Measurements from ENCODE around the gene HOXA7. TPM values are rescaled to one million over a fixed set of nuclear protein-coding genes. Genes with fewer than 3 reads are reported as not detected.

HOXA7 gene
- total and polyA plus RNA-seq, 2 donors (not counting 1 experiment from before 2014, with no cell fraction given): 0.37 TPM; not detected in 1

DNA sequence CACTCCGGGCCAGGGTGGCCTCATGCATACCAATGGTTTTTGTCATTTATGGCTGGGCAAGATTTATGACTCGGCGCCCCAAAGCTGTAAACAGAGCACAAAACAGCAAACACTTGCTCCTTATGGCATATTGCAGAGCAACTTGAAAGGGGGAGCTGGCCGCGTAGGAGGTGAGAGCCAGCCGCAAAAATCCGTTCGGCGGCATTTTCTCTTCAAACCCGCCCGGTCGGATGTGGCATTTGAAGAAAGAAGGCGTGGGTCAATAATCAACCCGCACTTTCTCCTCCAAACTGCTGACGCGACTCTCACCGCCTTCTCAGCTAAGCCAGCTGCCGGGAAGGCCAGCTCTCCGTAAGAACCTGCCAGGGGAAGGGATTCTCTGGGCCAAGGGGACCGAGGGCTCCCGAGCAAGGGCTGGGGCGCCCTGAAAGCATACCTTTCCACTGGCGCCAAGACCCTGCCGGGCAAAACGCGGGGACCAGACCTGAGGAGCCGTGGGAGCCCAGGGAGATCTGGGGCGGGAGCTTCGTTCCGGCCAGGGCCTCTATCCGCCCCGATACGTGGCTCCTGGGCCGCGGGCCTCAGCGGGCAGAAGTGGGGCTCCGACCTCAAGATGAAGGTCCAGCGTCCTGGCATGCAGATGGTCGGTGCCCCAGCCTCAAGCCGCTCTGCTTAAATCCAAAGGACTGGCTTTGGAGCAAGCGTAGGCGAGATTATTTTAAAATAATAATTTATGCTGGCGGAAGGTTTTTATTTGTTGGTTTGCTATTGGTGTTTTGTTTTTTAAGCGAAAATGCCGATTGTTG is 41.1 kb downstream of the HOXA7 start:
- CTCF ChIA-PET: interaction anchor here (1.4 kb wide), 1 partner anchor 9 kb away, joined by 4 read pairs; no protein-coding TSS in a partner anchor

DNA sequence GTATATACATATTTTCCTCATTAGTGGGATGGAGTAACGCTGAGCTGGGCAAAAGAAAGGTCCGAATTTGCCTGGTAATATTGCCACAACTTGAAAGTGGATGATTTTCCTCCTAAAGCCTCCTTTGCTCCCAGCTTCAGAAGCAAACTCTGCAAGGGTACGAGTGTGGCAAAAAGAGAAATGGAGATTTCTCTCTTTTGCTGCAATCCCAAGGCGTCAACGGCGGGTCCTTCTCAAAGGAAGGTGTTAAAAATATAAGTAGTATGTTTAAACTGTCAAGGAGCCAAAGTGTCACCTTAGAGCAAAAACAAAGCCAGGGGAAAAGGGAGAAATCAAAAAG is 41.6 kb downstream of the HOXA7 start:
- peaks cover 0 to 7% (median 0%) of the 10 kb centered on the region in 4 experiments for H3K27me3 ChIP-seq (replicated peaks in 1 of 4; ENCODE audit: control extremely low read depth in 1 of 4, control insufficient read depth in 3 of 4, insufficient read depth in 4 of 4, low read length in 3 of 4)
- no peaks in the 10 kb centered on the region for H3K79me2 ChIP-seq (ENCODE audit: control insufficient read depth, insufficient read depth, low read length)
- no peak overlapping the region for H3K27ac Mint-ChIP-seq
- H4K20me1 ChIP-seq (ENCODE audit: control insufficient read depth, insufficient read depth, low read length, poor library complexity, severe bottlenecking): no peaks in the 10 kb centered on the region
- ATAC-seq (ENCODE audit: low read depth): no peak
- intact Hi-C loops (cut with micrococcal nuclease): no loop called here
- no peak overlapping the region for H3K4me2 ChIP-seq (replicated peaks; ENCODE audit: low read depth, low read length, poor library complexity, severe bottlenecking)
- ChIA-PET CTCF (no interaction called here), POLR2A (interaction anchor here (0.6 kb wide), 1 partner anchor 78 kb away, joined by 4 read pairs; no protein-coding TSS in a partner anchor)
- H3K9ac ChIP-seq (ENCODE audit: low read length): no peak overlapping the region
- H3K27ac ChIP-seq (ENCODE audit: low read length in 2 of 2): no peak overlapping the region
- peaks cover 0 to 5% (median 0%) of the 10 kb centered on the region in 3 donors for H3K9me3 ChIP-seq (ENCODE audit: control extremely low read depth in 1 of 3, control insufficient read depth in 2 of 3, insufficient read depth in 1 of 3, low read length in 2 of 3)
- H3K36me3 ChIP-seq (replicated peaks in 1 of 2; ENCODE audit: control extremely low read depth in 1 of 2, control insufficient read depth in 1 of 2, extremely low read depth in 1 of 2, insufficient read depth in 2 of 2, low read length in 1 of 2): no peaks in the 10 kb centered on the region
- H3K9me3 Mint-ChIP-seq (ENCODE audit: insufficient read depth): no peaks in the 10 kb centered on the region
- no peak overlapping the region for H3K4me3 ChIP-seq (ENCODE audit: control extremely low read depth in 1 of 5, extremely low read depth in 1 of 5, insufficient read depth in 1 of 5, low read depth in 2 of 5, low read length in 4 of 5)
- TF ChIP-seq, protein P1, sequence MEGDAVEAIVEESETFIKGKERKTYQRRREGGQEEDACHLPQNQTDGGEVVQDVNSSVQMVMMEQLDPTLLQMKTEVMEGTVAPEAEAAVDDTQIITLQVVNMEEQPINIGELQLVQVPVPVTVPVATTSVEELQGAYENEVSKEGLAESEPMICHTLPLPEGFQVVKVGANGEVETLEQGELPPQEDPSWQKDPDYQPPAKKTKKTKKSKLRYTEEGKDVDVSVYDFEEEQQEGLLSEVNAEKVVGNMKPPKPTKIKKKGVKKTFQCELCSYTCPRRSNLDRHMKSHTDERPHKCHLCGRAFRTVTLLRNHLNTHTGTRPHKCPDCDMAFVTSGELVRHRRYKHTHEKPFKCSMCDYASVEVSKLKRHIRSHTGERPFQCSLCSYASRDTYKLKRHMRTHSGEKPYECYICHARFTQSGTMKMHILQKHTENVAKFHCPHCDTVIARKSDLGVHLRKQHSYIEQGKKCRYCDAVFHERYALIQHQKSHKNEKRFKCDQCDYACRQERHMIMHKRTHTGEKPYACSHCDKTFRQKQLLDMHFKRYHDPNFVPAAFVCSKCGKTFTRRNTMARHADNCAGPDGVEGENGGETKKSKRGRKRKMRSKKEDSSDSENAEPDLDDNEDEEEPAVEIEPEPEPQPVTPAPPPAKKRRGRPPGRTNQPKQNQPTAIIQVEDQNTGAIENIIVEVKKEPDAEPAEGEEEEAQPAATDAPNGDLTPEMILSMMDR (IDR thresholded peaks at IDR 0.05): no peak
- TF ChIP-seq EZH2 (IDR thresholded peaks at IDR 0.05; ENCODE audit: borderline replicate concordance, insufficient read depth, low read depth, low read length, poor library complexity, severe bottlenecking): no peak
- no peak overlapping the region for H3K4me3 Mint-ChIP-seq
- H2AFZ ChIP-seq (ENCODE audit: insufficient read depth, low read depth, low read length, poor library complexity, severe bottlenecking): no peak overlapping the region
- H3K4me1 ChIP-seq (ENCODE audit: control insufficient read depth in 2 of 2, insufficient read depth in 2 of 2, low read length in 2 of 2): no peaks in the 10 kb centered on the region
- DNase-seq: no peak
- peaks cover 15% of the 10 kb centered on the region for H3K27me3 Mint-ChIP-seq
- no peaks in the 10 kb centered on the region for H3K4me1 Mint-ChIP-seq
- WGBS (ENCODE audit: insufficient coverage): 92% methylated on average over 4 of the region's 6 CpGs

More for the DNA sequence above, 41.1 kb downstream of the HOXA7 start:
- Mint-ChIP-seq H3K4me1 (no peaks in the 10 kb centered on the region), H3K27ac (no peak overlapping the region), H3K4me3 (no peak overlapping the region), H3K27me3 (peaks cover 15% of the 10 kb centered on the region), H3K9me3 (ENCODE audit: insufficient read depth) (no peaks in the 10 kb centered on the region)
- Histone ChIP-seq H3K27ac (ENCODE audit: low read length in 2 of 2) (no peak overlapping the region), H3K4me2 (replicated peaks; ENCODE audit: low read depth, low read length, poor library complexity, severe bottlenecking) (no peak overlapping the region), H3K4me3 (ENCODE audit: control extremely low read depth in 1 of 5, extremely low read depth in 1 of 5, insufficient read depth in 1 of 5, low read depth in 2 of 5, low read length in 4 of 5) (no peak overlapping the region), H3K27me3 (replicated peaks in 1 of 4; ENCODE audit: control extremely low read depth in 1 of 4, control insufficient read depth in 3 of 4, insufficient read depth in 4 of 4, low read length in 3 of 4) (peaks cover 0 to 7% (median 0%) of the 10 kb centered on the region in 4 experiments), H2AFZ (ENCODE audit: insufficient read depth, low read depth, low read length, poor library complexity, severe bottlenecking) (no peak overlapping the region), H3K4me1 (ENCODE audit: control insufficient read depth in 2 of 2, insufficient read depth in 2 of 2, low read length in 2 of 2) (no peaks in the 10 kb centered on the region), H3K9ac (ENCODE audit: low read length) (no peak overlapping the region), H3K36me3 (replicated peaks in 1 of 2; ENCODE audit: control extremely low read depth in 1 of 2, control insufficient read depth in 1 of 2, extremely low read depth in 1 of 2, insufficient read depth in 2 of 2, low read length in 1 of 2) (no peaks in the 10 kb centered on the region), H3K9me3 (ENCODE audit: control extremely low read depth in 1 of 3, control insufficient read depth in 2 of 3, insufficient read depth in 1 of 3, low read length in 2 of 3) (peaks cover 0 to 2% (median 0%) of the 10 kb centered on the region in 3 donors), H3K79me2 (ENCODE audit: control insufficient read depth, insufficient read depth, low read length) (no peaks in the 10 kb centered on the region), H4K20me1 (ENCODE audit: control insufficient read depth, insufficient read depth, low read length, poor library complexity, severe bottlenecking) (no peaks in the 10 kb centered on the region)
- POLR2A ChIA-PET: no interaction called here
- intact Hi-C loops (cut with micrococcal nuclease): no loop called here
- WGBS (ENCODE audit: insufficient coverage): 96% methylated on average over 40 of the region's 45 CpGs
- DNase-seq: no peak
- no peak for ATAC-seq (ENCODE audit: low read depth)
- TF ChIP-seq, protein P1 (IDR thresholded peaks at IDR 0.05): no peak

Data from B cell (primary cell).